Fibroblast of skin of right quadriceps (primary cell): Measurements from ENCODE around the gene ANKRD40.

Experiments
- DNase-seq: peaks from one replicate; pipeline ENCODE4 v3.0.0-alpha.2; 2013

ANKRD40 gene

GRCh38 chr17:50667259-50668024 lies 40.3 kb downstream of the ANKRD40 start:
- DNase-seq, result no peak

GRCh38 chr17:50666316-50666715 lies 41.4 kb downstream of the ANKRD40 start:
- DNase-seq, result no peak

GRCh38 chr17:50665838-50666237 lies 41.9 kb downstream of the ANKRD40 start:
- DNase-seq, result no peak

GRCh38 chr17:50664788-50665458 lies 42.8 kb downstream of the ANKRD40 start:
- no peak for DNase-seq

GRCh38 chr17:50663812-50664374 lies 43.8 kb downstream of the ANKRD40 start:
- no peak for DNase-seq

GRCh38 chr17:50662632-50663225 lies 45.0 kb downstream of the ANKRD40 start:
- no peak for DNase-seq

GRCh38 chr17:50661795-50662391 lies 45.8 kb downstream of the ANKRD40 start:
- DNase-seq, result peak; percentile 86

- no peak for DNase-seq
Observed at GRCh38 chr17:50661348-50661747, 46.4 kb downstream of the ANKRD40 start.

GRCh38 chr17:50660887-50661345 lies 46.8 kb downstream of the ANKRD40 start:
- DNase-seq, result no peak

GRCh38 chr17:50660042-50660886 lies 47.5 kb downstream of the ANKRD40 start:
- no peak for DNase-seq

GRCh38 chr17:50659179-50659578 lies 48.5 kb downstream of the ANKRD40 start:
- no peak for DNase-seq

GRCh38 chr17:50658616-50659015 lies 49.1 kb downstream of the ANKRD40 start:
- no peak for DNase-seq

- no peak for DNase-seq
Observed at GRCh38 chr17:50657627-50658026, 50.1 kb downstream of the ANKRD40 start.

GRCh38 chr17:50657054-50657453 lies 50.7 kb downstream of the ANKRD40 start:
- no peak for DNase-seq

- no peak for DNase-seq
Observed at GRCh38 chr17:50656509-50656908, 51.2 kb downstream of the ANKRD40 start.

- no peak for DNase-seq
Observed at GRCh38 chr17:50653738-50654137, 54.0 kb downstream of the ANKRD40 start.

- no peak for DNase-seq
Observed at GRCh38 chr17:50651661-50652060, 56.1 kb downstream of the ANKRD40 start.

- peak; percentile 45 for DNase-seq
Observed at GRCh38 chr17:50649042-50649908, 58.4 kb downstream of the ANKRD40 start.

- no peak for DNase-seq
Observed at GRCh38 chr17:50647187-50647586, 60.5 kb downstream of the ANKRD40 start.

- DNase-seq, result no peak
Observed at GRCh38 chr17:50645748-50646682, 61.7 kb downstream of the ANKRD40 start.
